CD4-positive, CD25-positive, alpha-beta regulatory T cell (primary cell): ENCODE data around the gene AKR1C8. TPM values are rescaled to one million over a fixed set of nuclear protein-coding genes. Genes with fewer than 3 reads are reported as not detected.

Experiments
- ATAC-seq, 2 donors: fragments of 150-1000 bp; cut with Tn5 transposase; one replicate each; pipeline ENCODE4 v1.10.0; 2021; ENCODE audit warnings: low read depth in 2 of 2, moderate number of reproducible peaks in 2 of 2, moderate library complexity in 1 of 2
- DNase-seq, 3 donors: peaks; one replicate each; pipeline versions ENCODE4 v3.0.0 to v3.0.0-alpha.2; 2012 to 2022; ENCODE audit warnings: mixed read lengths in 1 of 3
- H3K27ac ChIP-seq: one replicate; pipeline ENCODE4 v1.7.0; 2013; ENCODE audit warnings: mild to moderate bottlenecking, low read length; ENCODE audit not compliant: insufficient read depth, poor library complexity, severe bottlenecking
- H3K27me3 ChIP-seq: one replicate; pipeline ENCODE4 v1.7.0; 2013; ENCODE audit warnings: low read length; ENCODE audit not compliant: control insufficient read depth, insufficient read depth
- H3K36me3 ChIP-seq: one replicate; pipeline ENCODE4 v1.7.0; 2013; ENCODE audit warnings: mild to moderate bottlenecking, low read length, moderate library complexity; ENCODE audit not compliant: control insufficient read depth, insufficient read depth
- H3K4me1 ChIP-seq: 2 replicates; pipeline ENCODE4 v1.7.0; 2013; ENCODE audit warnings: mild to moderate bottlenecking, low read length; ENCODE audit not compliant: insufficient read depth, control insufficient read depth, poor library complexity, severe bottlenecking
- H3K4me3 ChIP-seq: one replicate; pipeline ENCODE4 v1.7.0; 2013; ENCODE audit warnings: low read depth, mild to moderate bottlenecking, low read length, moderate library complexity
- H3K9me3 ChIP-seq, 2 experiments: 1 replicate in 1 of 2; 2 replicates in 1 of 2; pipeline ENCODE4 v1.7.0; 2013; ENCODE audit warnings: low read length in 2 of 2, mild to moderate bottlenecking in 1 of 2, moderate library complexity in 1 of 2; ENCODE audit not compliant: control insufficient read depth in 2 of 2
- H3K27ac Mint-ChIP-seq, 3 donors: one replicate each; pipeline ENCODE4 v1.8.0; 2020 to 2022; ENCODE audit warnings: mild to moderate bottlenecking in 3 of 3, mixed read lengths in 3 of 3, moderate library complexity in 2 of 3
- H3K27me3 Mint-ChIP-seq: one replicate; pipeline ENCODE4 v1.8.0; 2022; ENCODE audit warnings: mild to moderate bottlenecking, mixed read lengths
- H3K36me3 Mint-ChIP-seq: one replicate; pipeline ENCODE4 v1.8.0; 2020; ENCODE audit warnings: mixed read lengths
- H3K4me1 Mint-ChIP-seq, 4 donors: one replicate each; pipeline ENCODE4 v1.8.0; 2020 to 2022; ENCODE audit warnings: mixed read lengths in 4 of 4, mild to moderate bottlenecking in 1 of 4
- H3K4me3 Mint-ChIP-seq, 4 donors: one replicate each; pipeline ENCODE4 v1.8.0; 2020 to 2022; ENCODE audit warnings: mild to moderate bottlenecking in 4 of 4, mixed read lengths in 4 of 4, moderate library complexity in 3 of 4
- H3K9me3 Mint-ChIP-seq, 7 donors: one replicate each; pipeline ENCODE4 v1.8.0; 2020 to 2022; ENCODE audit warnings: mixed read lengths in 7 of 7, mild to moderate bottlenecking in 3 of 7, moderate library complexity in 2 of 7
- polyA plus RNA-seq, 4 donors: library from polyadenylated mRNA; unstranded; fragments of 300-500 nt; fragmentation: Illumina TruSeq; gene quantifications; one replicate each; pipeline ENCODE4 v1.2.3, GENCODE V29; 2021
- total RNA-seq: library from RNA; stranded (reverse); gene quantifications from one replicate; pipeline ENCODE4 v1.2.3, GENCODE V29; 2022

The AKR1C8 gene
- total and polyA plus RNA-seq, 5 donors from 2014 or later: 0.52 to 3.2 (median 0.67) TPM; not detected in 2

- Mint-ChIP-seq H3K36me3 (peaks cover 9% of the 10 kb centered on the region), H3K9me3 (peaks cover 0 to 53% (median 9%) of the 10 kb centered on the region in 7 donors), H3K27me3 (peaks cover 6% of the 10 kb centered on the region)
Measured at GRCh38 chr10:5165738-5166137, 19.2 kb downstream of the AKR1C8 start.

DNA sequence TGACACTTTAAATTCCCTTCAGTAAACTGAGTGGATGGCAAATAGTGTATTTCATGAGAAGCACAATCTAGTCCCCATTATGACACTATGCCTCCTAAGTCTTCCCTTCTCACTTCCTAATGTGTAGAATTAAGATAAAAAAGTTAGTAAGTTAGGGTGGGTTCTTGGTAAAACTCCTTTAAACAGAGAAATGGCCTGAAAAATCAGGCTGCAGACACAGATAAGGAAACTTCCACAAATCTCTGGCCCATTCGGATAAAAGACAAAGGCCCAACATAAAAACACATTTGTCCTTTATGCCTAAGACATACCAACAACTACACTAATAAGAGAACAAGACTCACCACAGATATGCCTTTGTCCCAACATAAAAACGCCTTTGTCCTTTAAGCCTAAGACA, 21.5 kb downstream of the AKR1C8 start:
- Mint-ChIP-seq H3K9me3 (peaks cover 2 to 53% (median 9%) of the 10 kb centered on the region in 7 donors), H3K4me1 (no peaks in the 10 kb centered on the region), H3K4me3 (no peak overlapping the region), H3K36me3 (peaks cover 9% of the 10 kb centered on the region), H3K27me3 (peaks cover 9% of the 10 kb centered on the region), H3K27ac (no peak overlapping the region)
- H3K27ac ChIP-seq: no peak overlapping the region
- no peaks in the 10 kb centered on the region for H3K4me1 ChIP-seq
- no peak overlapping the region for H3K4me3 ChIP-seq
- ATAC-seq (no peak), DNase-seq (no peak)
- peaks cover 2% of the 10 kb centered on the region for H3K36me3 ChIP-seq
- H3K9me3 ChIP-seq: peaks cover 23 to 28% of the 10 kb centered on the region in 2 experiments
- no peaks in the 10 kb centered on the region for H3K27me3 ChIP-seq

More at GRCh38 chr10:5165738-5166137, 19.2 kb downstream of the AKR1C8 start:
- H3K36me3 ChIP-seq: peaks cover 2% of the 10 kb centered on the region
- H3K27me3 ChIP-seq: no peaks in the 10 kb centered on the region
- no peak overlapping the region for H3K27ac ChIP-seq
- no peaks in the 10 kb centered on the region for H3K4me1 ChIP-seq
- H3K27ac Mint-ChIP-seq: no peak overlapping the region
- no peak overlapping the region for H3K4me3 ChIP-seq
- no peak overlapping the region for H3K4me3 Mint-ChIP-seq
- ATAC-seq (no peak), DNase-seq (no peak)
- peaks cover 0 to 5% (median 2%) of the 10 kb centered on the region in 4 donors for H3K4me1 Mint-ChIP-seq
- peaks cover 23 to 28% of the 10 kb centered on the region in 2 experiments for H3K9me3 ChIP-seq

DNA sequence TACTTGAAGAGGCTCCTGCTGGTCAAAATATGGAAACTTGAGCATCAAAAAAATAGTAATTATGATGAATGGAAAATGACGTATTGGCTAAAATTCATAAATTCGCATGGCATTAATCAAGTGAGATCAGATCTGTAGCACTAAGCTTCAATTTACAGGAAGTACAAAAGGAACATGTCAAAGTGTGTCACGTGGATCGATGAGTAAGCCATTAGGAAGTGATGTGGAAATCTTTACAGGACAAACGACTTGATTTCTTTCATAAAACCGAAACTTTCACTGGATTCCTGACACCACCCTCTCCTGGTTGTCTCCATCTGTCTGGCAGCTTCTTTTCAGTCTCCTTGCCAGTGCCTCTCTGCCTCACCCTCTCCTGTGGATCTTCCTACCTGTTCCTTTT, 25.8 kb downstream of the AKR1C8 start:
- no peaks in the 10 kb centered on the region for H3K4me1 Mint-ChIP-seq
- Histone ChIP-seq H3K9me3 (peaks cover 3 to 12% of the 10 kb centered on the region in 2 experiments), H3K27ac (no peak overlapping the region), H3K36me3 (peaks cover 2% of the 10 kb centered on the region), H3K4me3 (no peak overlapping the region), H3K4me1 (no peaks in the 10 kb centered on the region), H3K27me3 (no peaks in the 10 kb centered on the region)
- no peak for DNase-seq
- H3K4me3 Mint-ChIP-seq: no peak overlapping the region
- H3K9me3 Mint-ChIP-seq: peaks cover 0 to 20% (median 6%) of the 10 kb centered on the region in 7 donors
- no peak overlapping the region for H3K27ac Mint-ChIP-seq
- no peak for ATAC-seq
- H3K27me3 Mint-ChIP-seq: peaks cover 9% of the 10 kb centered on the region
- peaks cover 13% of the 10 kb centered on the region for H3K36me3 Mint-ChIP-seq

- H3K4me1 Mint-ChIP-seq: no peaks in the 10 kb centered on the region
- Histone ChIP-seq H3K4me1 (no peaks in the 10 kb centered on the region), H3K27me3 (no peaks in the 10 kb centered on the region), H3K4me3 (no peak overlapping the region), H3K27ac (no peak overlapping the region), H3K36me3 (peaks cover 2% of the 10 kb centered on the region), H3K9me3 (peaks cover 0 to 2% of the 10 kb centered on the region in 2 experiments)
- H3K4me3 Mint-ChIP-seq: no peak overlapping the region
- peaks cover 0 to 6% (median 1%) of the 10 kb centered on the region in 7 donors for H3K9me3 Mint-ChIP-seq
- peaks cover 9% of the 10 kb centered on the region for H3K27me3 Mint-ChIP-seq
- ATAC-seq (no peak), DNase-seq (no peak)
- peaks cover 4% of the 10 kb centered on the region for H3K36me3 Mint-ChIP-seq
- no peak overlapping the region for H3K27ac Mint-ChIP-seq
Measured at GRCh38 chr10:5157501-5157900, 27.4 kb downstream of the AKR1C8 start.

GRCh38 chr10:5155951-5156350, 29.0 kb downstream of the AKR1C8 start:
- H3K36me3 Mint-ChIP-seq: peaks cover 4% of the 10 kb centered on the region
- H3K4me3 Mint-ChIP-seq: no peak overlapping the region
- Histone ChIP-seq H3K4me3 (no peak overlapping the region), H3K4me1 (no peaks in the 10 kb centered on the region), H3K27ac (no peak overlapping the region), H3K36me3 (no peaks in the 10 kb centered on the region), H3K27me3 (no peaks in the 10 kb centered on the region), H3K9me3 (peaks cover 0 to 2% of the 10 kb centered on the region in 2 experiments)
- DNase-seq (no peak), ATAC-seq (no peak)
- H3K4me1 Mint-ChIP-seq: no peaks in the 10 kb centered on the region
- H3K9me3 Mint-ChIP-seq: peaks cover 0 to 9% (median 0%) of the 10 kb centered on the region in 7 donors
- no peak overlapping the region for H3K27ac Mint-ChIP-seq
- peaks cover 4% of the 10 kb centered on the region for H3K27me3 Mint-ChIP-seq

GRCh38 chr10:5151076-5151475, 33.9 kb downstream of the AKR1C8 start:
- peak overlapping the region in 1 of 3 donors; percentile 21 for H3K27ac Mint-ChIP-seq
- no peak overlapping the region for H3K4me3 ChIP-seq
- DNase-seq: no peak
- H3K4me1 ChIP-seq: no peaks in the 10 kb centered on the region
- no peaks in the 10 kb centered on the region for H3K36me3 ChIP-seq
- no peak for ATAC-seq
- H3K27ac ChIP-seq: no peak overlapping the region
- H3K36me3 Mint-ChIP-seq: no peaks in the 10 kb centered on the region
- peaks cover 0 to 14% (median 3%) of the 10 kb centered on the region in 7 donors for H3K9me3 Mint-ChIP-seq
- H3K4me3 Mint-ChIP-seq: no peak overlapping the region
- no peaks in the 10 kb centered on the region for H3K27me3 ChIP-seq
- peaks cover 0 to 5% of the 10 kb centered on the region in 2 experiments for H3K9me3 ChIP-seq
- H3K27me3 Mint-ChIP-seq: no peaks in the 10 kb centered on the region
- H3K4me1 Mint-ChIP-seq: no peaks in the 10 kb centered on the region

DNA sequence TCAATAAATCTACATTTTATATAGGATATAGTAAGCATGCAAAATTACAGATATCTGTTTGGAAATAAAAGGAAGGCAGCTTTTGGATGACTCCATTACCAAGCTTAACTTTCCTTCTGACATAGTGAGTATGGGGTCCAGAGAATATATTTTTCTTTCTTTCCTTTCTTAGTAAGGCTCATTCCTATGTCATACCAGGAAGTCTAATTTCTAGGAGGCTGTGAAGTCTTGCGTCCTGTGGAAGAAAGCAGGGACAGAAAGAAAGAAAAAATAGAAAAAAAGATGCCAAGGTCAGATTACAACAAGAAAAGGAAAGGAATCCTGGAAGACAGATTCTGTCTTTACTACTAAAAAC, 36.3 kb downstream of the AKR1C8 start:
- Mint-ChIP-seq H3K36me3 (no peaks in the 10 kb centered on the region), H3K9me3 (peaks cover 0 to 14% (median 3%) of the 10 kb centered on the region in 7 donors), H3K27me3 (no peaks in the 10 kb centered on the region)

GRCh38 chr10:5147981-5148677, 36.8 kb downstream of the AKR1C8 start:
- Mint-ChIP-seq H3K36me3 (no peaks in the 10 kb centered on the region), H3K9me3 (peaks cover 0 to 14% (median 4%) of the 10 kb centered on the region in 7 donors), H3K4me1 (no peaks in the 10 kb centered on the region), H3K27me3 (no peaks in the 10 kb centered on the region), H3K27ac (no peak overlapping the region), H3K4me3 (no peak overlapping the region)
- Histone ChIP-seq H3K4me3 (no peak overlapping the region), H3K9me3 (peaks cover 0 to 5% of the 10 kb centered on the region in 2 experiments), H3K36me3 (no peaks in the 10 kb centered on the region), H3K4me1 (no peaks in the 10 kb centered on the region), H3K27ac (no peak overlapping the region), H3K27me3 (no peaks in the 10 kb centered on the region)
- no peak for DNase-seq
- ATAC-seq: no peak

More for the DNA sequence above, 36.3 kb downstream of the AKR1C8 start:
- Mint-ChIP-seq H3K4me1 (no peaks in the 10 kb centered on the region), H3K27ac (no peak overlapping the region), H3K4me3 (no peak overlapping the region)
- no peaks in the 10 kb centered on the region for H3K4me1 ChIP-seq
- no peaks in the 10 kb centered on the region for H3K36me3 ChIP-seq
- no peaks in the 10 kb centered on the region for H3K27me3 ChIP-seq
- ATAC-seq: no peak
- H3K9me3 ChIP-seq: peaks cover 0 to 5% of the 10 kb centered on the region in 2 experiments
- H3K4me3 ChIP-seq: no peak overlapping the region
- no peak overlapping the region for H3K27ac ChIP-seq
- no peak for DNase-seq
